H1 (cell line): ENCODE measurements around the gene SCN4A. TPM values are rescaled to one million over a fixed set of nuclear protein-coding genes. Genes with fewer than 3 reads are reported as not detected.
A peak's percentile ranks its signal among the peaks of the same experiment; 100 is the strongest.

Experiments used
- CTCF ChIA-PET: fragments of 300-600 bp; sonication (Branson Sonifier 250); formaldehyde crosslinking; loops from one replicate; lab custom pipeline; 2021; ENCODE audit not compliant: partially characterized antibody; lab: Charles Lee
- POLR2A ChIA-PET: fragments of 300-600 bp; sonication (Branson Sonifier 250); formaldehyde crosslinking; loops from one replicate; lab custom pipeline; 2021; ENCODE audit warnings: inconsistent platforms; ENCODE audit not compliant: partially characterized antibody; lab: Charles Lee
- DNase-seq, 2 experiments: peaks; one replicate each; pipeline versions ENCODE4 v3.0.0 to v3.0.0-alpha.2; 2010 to 2022; ENCODE audit warnings: low spot score in 2 of 2, low read depth in 1 of 2, mixed read lengths in 1 of 2
- FAIRE-seq: peaks from 2 replicates; lab custom pipeline; 2011; peaks lifted over from hg19 to GRCh38; lab: Jason Lieb, UNC
- H2AFZ ChIP-seq: 2 replicates; pipeline ENCODE4 v1.8.1; 2012; ENCODE audit warnings: low read length, inconsistent platforms
- H2AK5ac ChIP-seq: 2 replicates; pipeline ENCODE4 v1.6.1; 2013; ENCODE audit warnings: low read depth, low read length
- H2BK120ac ChIP-seq: replicated peaks from 2 replicates; pipeline ENCODE3; 2013; ENCODE audit warnings: low read depth, low read length, inconsistent platforms
- H2BK12ac ChIP-seq: 2 replicates; pipeline ENCODE4 v1.6.1; 2013; ENCODE audit warnings: low read depth, low read length
- H2BK15ac ChIP-seq: 2 replicates; pipeline ENCODE4 v1.6.1; 2013; ENCODE audit warnings: low read length
- H2BK20ac ChIP-seq: 2 replicates; pipeline ENCODE4 v1.6.1; 2013; ENCODE audit warnings: low read length
- H2BK5ac ChIP-seq: 2 replicates; pipeline ENCODE4 v1.6.1; 2013; ENCODE audit warnings: low read depth, low read length
- H3K14ac ChIP-seq: 2 replicates; pipeline ENCODE4 v1.6.1; 2013; ENCODE audit warnings: inconsistent platforms; ENCODE audit not compliant: insufficient read length
- H3K18ac ChIP-seq: 2 replicates; pipeline ENCODE4 v1.6.1; 2013; ENCODE audit warnings: low read length; ENCODE audit errors: extremely low read depth
- H3K23ac ChIP-seq: 2 replicates; pipeline ENCODE4 v1.6.1; 2013; ENCODE audit warnings: inconsistent platforms; ENCODE audit not compliant: insufficient read length
- H3K23me2 ChIP-seq: 2 replicates; pipeline ENCODE4 v1.6.1; 2013; ENCODE audit warnings: low read depth, low read length
- H3K27ac ChIP-seq: 2 replicates; pipeline ENCODE4 v1.6.1; 2011; ENCODE audit warnings: low read depth, low read length, inconsistent platforms
- H3K27me3 ChIP-seq, 4 experiments: replicated peaks in 1 of 4; 1 replicate in 1 of 4; 2 replicates in 3 of 4; pipeline versions ENCODE4 v1.6.1 to v1.8.1; 2011 to 2013; ENCODE audit warnings: low read length in 3 of 4, mild to moderate bottlenecking in 3 of 4, inconsistent platforms in 2 of 4, mixed read lengths in 2 of 4, moderate library complexity in 1 of 4; ENCODE audit not compliant: control insufficient read depth in 3 of 4, insufficient read depth in 3 of 4; ENCODE audit errors: extremely low read depth in 1 of 4
- H3K36me3 ChIP-seq, 4 experiments: 2 replicates each; pipeline versions ENCODE4 v1.6.1 to v1.8.1; 2011 to 2013; ENCODE audit warnings: mild to moderate bottlenecking in 4 of 4, low read length in 3 of 4, moderate library complexity in 2 of 4, control low read depth in 1 of 4, inconsistent platforms in 1 of 4; ENCODE audit not compliant: insufficient read depth in 4 of 4, control insufficient read depth in 2 of 4
- H3K4ac ChIP-seq: replicated peaks from 2 replicates; pipeline ENCODE3; 2013; ENCODE audit warnings: low read length, low read depth, mixed read lengths, inconsistent platforms; ENCODE audit not compliant: insufficient read length
- H3K4me1 ChIP-seq, 4 experiments: replicated peaks in 1 of 4; 1 replicate in 1 of 4; 2 replicates in 3 of 4; pipeline versions ENCODE4 v1.6.1 to v1.8.1; 2011 to 2013; ENCODE audit warnings: low read length in 3 of 4, inconsistent platforms in 2 of 4, mixed read lengths in 1 of 4; ENCODE audit not compliant: insufficient read depth in 4 of 4, control insufficient read depth in 3 of 4
- H3K4me2 ChIP-seq, 2 experiments: 2 replicates each; pipeline versions ENCODE4 v1.6.1 to v1.8.1; 2011 to 2013; ENCODE audit warnings: low read depth in 2 of 2, low read length in 2 of 2, control low read depth in 1 of 2, inconsistent platforms in 1 of 2, mild to moderate bottlenecking in 1 of 2; ENCODE audit not compliant: insufficient read depth in 1 of 2
- H3K4me3 ChIP-seq, 4 experiments: fragments of 200-600, 300-600 bp in 1 of 4; sonication (generic), shearing (Covaris generic), sonication (Bioruptor Twin) in 1 of 4; 2 replicates each; pipeline versions ENCODE4 v1.5.1 to v1.8.1; 2011 to 2016; ENCODE audit warnings: low read length in 4 of 4, low read depth in 3 of 4, control low read depth in 2 of 4, inconsistent platforms in 2 of 4, mild to moderate bottlenecking in 2 of 4, mixed read lengths in 1 of 4, moderate library complexity in 1 of 4; ENCODE audit not compliant: insufficient read depth in 2 of 4; ENCODE audit errors: extremely low read depth in 1 of 4
- H3K56ac ChIP-seq: replicated peaks from 2 replicates; pipeline ENCODE3; 2013; ENCODE audit warnings: low read depth, mild to moderate bottlenecking, mixed read lengths, low read length, inconsistent platforms; ENCODE audit not compliant: insufficient read length
- H3K79me1 ChIP-seq: 2 replicates; pipeline ENCODE4 v1.6.1; 2013; ENCODE audit warnings: low read depth, low read length, control low read depth
- H3K79me2 ChIP-seq, 2 experiments: 2 replicates each; pipeline versions ENCODE4 v1.6.1 to v1.8.1; 2012 to 2013; ENCODE audit warnings: low read length in 2 of 2, mild to moderate bottlenecking in 2 of 2, inconsistent platforms in 1 of 2; ENCODE audit not compliant: insufficient read depth in 2 of 2, control insufficient read depth in 1 of 2
- H3K9ac ChIP-seq, 4 experiments: replicated peaks in 1 of 4; 1 replicate in 1 of 4; 2 replicates in 3 of 4; pipeline versions ENCODE4 v1.6.1 to v1.8.1; 2011 to 2013; ENCODE audit warnings: low read depth in 3 of 4, low read length in 3 of 4, control low read depth in 2 of 4, mild to moderate bottlenecking in 2 of 4, moderate library complexity in 2 of 4, inconsistent platforms in 1 of 4; ENCODE audit errors: extremely low read depth in 1 of 4
- H3K9me3 ChIP-seq, 2 experiments: 2 replicates each; pipeline versions ENCODE4 v1.6.1 to v1.8.1; 2012 to 2013; ENCODE audit warnings: mild to moderate bottlenecking in 2 of 2, moderate library complexity in 2 of 2, control low read depth in 1 of 2, inconsistent platforms in 1 of 2, low read depth in 1 of 2, low read length in 1 of 2, mixed read lengths in 1 of 2; ENCODE audit not compliant: insufficient read depth in 2 of 2
- H4K20me1 ChIP-seq, 2 experiments: replicated peaks in 1 of 2; 2 replicates each; pipeline versions ENCODE3 to v1.8.1; 2011 to 2013; ENCODE audit warnings: inconsistent platforms in 2 of 2, low read length in 2 of 2, mild to moderate bottlenecking in 1 of 2; ENCODE audit not compliant: insufficient read depth in 2 of 2, control insufficient read depth in 1 of 2
- H4K5ac ChIP-seq: 2 replicates; pipeline ENCODE4 v1.6.1; 2013; ENCODE audit warnings: low read length, low read depth, mixed read lengths, inconsistent platforms; ENCODE audit not compliant: insufficient read length
- H4K8ac ChIP-seq: 2 replicates; pipeline ENCODE4 v1.8.0; 2013; ENCODE audit warnings: mild to moderate bottlenecking, moderate library complexity, low read length, inconsistent platforms; ENCODE audit not compliant: insufficient read depth; ENCODE audit errors: extremely low read depth
- H4K91ac ChIP-seq: replicated peaks from 2 replicates; pipeline ENCODE3; 2013; ENCODE audit warnings: low read length, mixed read lengths, inconsistent platforms; ENCODE audit not compliant: insufficient read length
- SIRT6 ChIP-seq: IDR thresholded peaks from one replicate; pipeline ENCODE4 v1.7.1; 2012; ENCODE audit warnings: low read length, inconsistent platforms
- WGBS, 2 experiments: shearing (Covaris generic) in 1 of 2; methylation state at CpG; one replicate each; pipeline versions ENCODE4 v1.1.6 to v1.1.7; 2013 to 2015; ENCODE audit warnings: low lambda C conversion rate in 2 of 2, mixed read lengths in 2 of 2, inconsistent platforms in 1 of 2, low coverage in 1 of 2, missing lambda C conversion rate in 1 of 2; ENCODE audit not compliant: insufficient replicate concordance in 2 of 2, insufficient coverage in 1 of 2, insufficient read length in 1 of 2; ENCODE audit errors: extremely low coverage in 1 of 2, missing lambda C conversion rate in 1 of 2; 5-methylcytosine and 5-hydroxymethylcytosine counted together
- long read RNA-seq, 2 experiments: library from RNA in 1 of 2; library from capped mRNA in 1 of 2; stranded (forward); transcript quantifications; one replicate each; pipeline ENCODE4 v2.0.0, GENCODE V29; 2021; ENCODE audit warnings: inconsistent platforms in 1 of 2
- polyA minus RNA-seq, 3 experiments: library from RNA; depleted of rRNA, polyadenylated mRNA; stranded (reverse); fragments of >200 nt; gene quantifications; 1 replicate in 2 of 3; 2 replicates in 1 of 3; pipeline ENCODE4 v1.2.3, GENCODE V29; 2011
- polyA plus RNA-seq, 7 experiments: library from polyadenylated mRNA; depleted of rRNA in 3 of 7; stranded (reverse) in 5 of 7; unstranded in 2 of 7; fragments of >200 nt in 5 of 7; fragments of 200-250 nt in 2 of 7; gene quantifications; 1 replicate in 5 of 7; 2 replicates in 1 of 7; 4 replicates in 1 of 7; pipeline versions ENCODE4 v1.2.1 to v1.2.3, GENCODE V29; 2011 to 2013; ENCODE audit warnings: missing spikeins in 2 of 7, mixed read lengths in 2 of 7
- total RNA-seq: library from RNA; stranded (reverse); fragmentation: NEBNext Ultra II Directional; extraction: Animal tissue kit (Norgen Biotek cat#: 25700); gene quantifications from 2 replicates; pipeline ENCODE4 v1.2.1, GENCODE V29; 2021

SCN4A gene
- total RNA-seq (6.6 and 8.5 TPM in 2 replicates), polyA plus RNA-seq (2011; rRNA removed) (5.0 and 8.1 TPM in 2 replicates), polyA minus RNA-seq (2011; rRNA and poly(A)+ RNA removed) (27.3 and 39.8 TPM in 2 replicates)
- 6.5 TPM for polyA plus RNA-seq (2011; cell fraction: cytosol; rRNA removed)
- 22.4 TPM for polyA plus RNA-seq (2011; cell fraction: nucleus; rRNA removed)
- polyA plus RNA-seq (2012, experiment 1 of 2): 4.5 to 9.2 TPM (median 9.0 TPM) in 4 replicates
- 5.9 TPM for polyA plus RNA-seq (2012, experiment 2 of 2)
- polyA plus RNA-seq (2013, experiment 1 of 2): 4.2 TPM
- polyA plus RNA-seq (2013, experiment 2 of 2): 3.6 TPM
- polyA minus RNA-seq (2011; cell fraction: cytosol; rRNA and poly(A)+ RNA removed): 18.9 TPM
- 39.2 TPM for polyA minus RNA-seq (2011; cell fraction: nucleus; rRNA and poly(A)+ RNA removed)
- long read RNA-seq, experiment 1, partial matches to known transcripts: 1 of 2 reads
- long read RNA-seq, experiment 1, other reads (novel, unspliced or antisense): 1 of 2 reads
- long read RNA-seq, experiment 2, partial matches to known transcripts: 1 of 1 reads
- long read RNA-seq, experiment 2, other reads (novel, unspliced or antisense): 0 of 1 reads

- Histone ChIP-seq H4K20me1 (no peaks in the 10 kb centered on the region), H2BK15ac (no peak within 1 kb of the TSS), H3K23me2 (no peaks in the 10 kb centered on the region), H3K4me3 (no peak within 1 kb of the TSS), H3K79me2 (no peaks in the 10 kb centered on the region), H4K8ac (no peak within 1 kb of the TSS), H3K23ac (no peak within 1 kb of the TSS), H3K9ac (no peak within 1 kb of the TSS), H4K5ac (no peak within 1 kb of the TSS), H3K4me2 (no peak within 1 kb of the TSS), H3K27me3 (no peaks in the 10 kb centered on the region), H4K91ac (no peak within 1 kb of the TSS), H3K4me1 (peaks cover 0 to 7% (median under 1%) of the 10 kb centered on the region in 4 experiments; a peak in 4 of 7 replicates), H3K27ac (no peak within 1 kb of the TSS), H3K36me3 (no peaks in the 10 kb centered on the region), H2BK5ac (no peak within 1 kb of the TSS), H3K9me3 (no peaks in the 10 kb centered on the region; a peak in 1 of 4 replicates), H3K14ac (no peak within 1 kb of the TSS), H2AFZ (no peak within 1 kb of the TSS; the same call in 1 of the 2 replicates), H2BK12ac (no peak within 1 kb of the TSS), H3K79me1 (no peaks in the 10 kb centered on the region), H3K18ac (no peak within 1 kb of the TSS; the same call in 1 of the 2 replicates), H2BK120ac (no peak within 1 kb of the TSS), H2AK5ac (0 out of 2 replicates have a peak within 1 kb of the TSS, but pooled peaks have one; percentile 75), H3K56ac (no peak within 1 kb of the TSS), H3K4ac (no peak within 1 kb of the TSS), H2BK20ac (no peak within 1 kb of the TSS)
- ChIA-PET CTCF (interaction anchor here (0.9 to 18.4 kb wide), 2 partner anchors 19 to 62 kb away, joined by 3 to 219 read pairs; partner anchors contain the start of gene CSHL1), POLR2A (interaction anchor here (2.4 kb wide), 1 partner anchor 8 kb away, joined by 8 read pairs; no protein-coding TSS in a partner anchor)
- no peak for DNase-seq
- no peak for TF ChIP-seq SIRT6
- 92% methylated on average over 12 of the region's 14 CpGs; no CpG with 5 or more reads in 1 of the 2 experiments for WGBS, 2 experiments
- no peak for FAIRE-seq
These were observed at the start of gene SCN4A for GRCh38 chr17:63972796-63973195. SCN4A (minus strand) TSS chr17:63972918; CDS start chr17:63972841, 77 bp downstream.
